HCT116 (cell line): ENCODE data around the gene SEMA6D.

ENCODE experiments used
- ELF1 ChIP-seq: IDR thresholded peaks from 2 replicates; pipeline ENCODE4 v1.6.1; 2012; ENCODE audit warnings: low read depth, borderline replicate concordance
- POLR2A ChIP-seq: IDR thresholded peaks from 2 replicates; pipeline ENCODE4 v1.7.0; 2011; ENCODE audit warnings: borderline replicate concordance; ENCODE audit not compliant: insufficient read depth, insufficient read length; ENCODE audit errors: extremely low read depth
- POLR2AphosphoS5 ChIP-seq: IDR thresholded peaks from 2 replicates; pipeline ENCODE4 v1.6.1; 2011; ENCODE audit warnings: mild to moderate bottlenecking, low read depth, low read length, moderate library complexity

GRCh38 chr15:47725051-47725450, 7.7 kb downstream of the SEMA6D start:
- TF ChIP-seq POLR2A = no peak
- TF ChIP-seq ELF1 = no peak
- no peak for TF ChIP-seq POLR2AphosphoS5
